ENCODE data around the gene RANBP1.
"Not testable (repeated sequence)": the region's sequence is repeated elsewhere in the genome, so short reads cannot be mapped to it uniquely, and the experiment has no call there.

The RANBP1 gene

DNA sequence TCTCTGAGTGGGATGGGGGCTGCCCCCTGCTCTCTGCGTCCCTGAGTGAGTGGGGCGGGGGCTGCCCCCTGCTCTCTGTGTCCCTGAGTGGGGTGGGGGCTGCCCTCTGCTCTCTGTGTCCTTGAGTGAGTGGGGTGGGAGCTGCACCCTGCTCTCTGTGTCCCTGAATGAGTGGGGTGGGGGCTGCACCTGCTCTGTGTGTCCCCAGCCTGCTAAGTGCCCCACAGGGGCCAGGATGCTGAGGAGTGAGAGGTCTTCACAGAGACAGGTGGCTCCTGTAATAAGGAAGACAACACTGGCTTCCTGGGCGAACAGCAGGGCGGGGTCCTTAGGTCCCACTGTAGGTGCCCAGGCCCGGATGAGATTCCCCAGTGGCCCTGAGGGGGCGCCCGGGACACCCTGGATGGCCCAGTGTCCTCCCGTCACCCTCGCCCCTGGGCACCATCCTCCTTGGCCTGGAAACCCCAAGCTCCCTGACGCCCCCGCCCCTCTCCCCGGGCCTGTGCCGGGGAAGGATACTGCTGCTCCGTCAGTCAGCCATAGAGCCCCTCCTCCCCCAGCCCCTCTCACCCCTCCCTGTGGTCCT lies 38.8 kb downstream of the RANBP1 start:
- no peak for DNase-seq (ENCODE audit: low spot score)

DNA sequence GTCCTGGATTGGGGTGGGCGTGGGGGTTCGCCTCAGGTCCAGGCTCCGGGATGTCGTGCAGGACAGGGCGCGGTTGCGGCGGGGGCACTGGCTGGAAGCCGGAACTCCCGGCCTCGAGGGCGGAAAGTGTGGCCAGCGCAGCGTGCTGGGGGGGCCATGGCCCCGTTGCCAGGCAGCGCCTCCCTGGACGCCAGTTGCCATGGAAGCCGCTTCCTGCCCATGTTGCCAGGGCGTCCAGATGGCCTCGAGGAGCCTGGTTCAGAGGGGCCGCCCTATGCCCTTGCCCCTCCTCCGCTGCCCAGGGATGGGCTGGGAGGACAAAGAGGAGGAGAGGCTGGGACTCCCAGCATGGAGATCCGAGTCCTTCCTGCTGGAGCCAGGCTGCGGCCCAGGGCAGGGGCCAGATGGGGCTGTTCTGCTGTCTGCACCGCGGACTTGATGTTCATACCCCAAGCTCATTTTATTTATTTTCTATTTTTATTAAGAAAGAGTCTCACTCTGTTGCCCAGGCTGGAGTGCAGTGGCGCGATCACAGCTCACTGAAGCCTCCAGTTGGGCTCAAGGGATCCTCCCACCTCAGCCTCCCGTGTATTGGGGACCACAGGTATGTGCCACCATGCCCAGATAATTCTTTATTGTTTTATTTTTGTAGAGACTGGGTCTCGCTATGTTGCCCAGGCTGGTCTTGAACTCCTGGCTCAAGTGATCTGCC lies 39.6 kb downstream of the RANBP1 start:
- no peak for DNase-seq (ENCODE audit: low spot score)

DNA sequence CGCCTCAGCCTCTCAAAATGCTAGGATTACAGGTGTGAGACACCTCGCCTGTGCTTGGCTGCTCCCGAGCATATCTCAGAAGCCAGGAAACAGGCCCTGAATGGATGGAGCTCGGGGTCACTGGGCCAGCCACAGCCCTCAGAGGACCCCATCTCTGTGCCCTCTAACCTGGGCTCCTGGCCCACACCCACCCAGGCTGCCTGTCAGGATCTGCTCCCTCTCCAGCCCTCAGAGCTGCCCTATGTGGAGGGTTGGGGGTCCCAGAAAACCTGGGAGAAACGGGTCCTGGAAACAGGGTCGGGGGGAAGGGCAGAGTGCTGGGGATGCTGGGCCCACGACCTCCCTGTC lies 40.1 kb downstream of the RANBP1 start:
- DNase-seq (ENCODE audit: low spot score), result no peak

DNA sequence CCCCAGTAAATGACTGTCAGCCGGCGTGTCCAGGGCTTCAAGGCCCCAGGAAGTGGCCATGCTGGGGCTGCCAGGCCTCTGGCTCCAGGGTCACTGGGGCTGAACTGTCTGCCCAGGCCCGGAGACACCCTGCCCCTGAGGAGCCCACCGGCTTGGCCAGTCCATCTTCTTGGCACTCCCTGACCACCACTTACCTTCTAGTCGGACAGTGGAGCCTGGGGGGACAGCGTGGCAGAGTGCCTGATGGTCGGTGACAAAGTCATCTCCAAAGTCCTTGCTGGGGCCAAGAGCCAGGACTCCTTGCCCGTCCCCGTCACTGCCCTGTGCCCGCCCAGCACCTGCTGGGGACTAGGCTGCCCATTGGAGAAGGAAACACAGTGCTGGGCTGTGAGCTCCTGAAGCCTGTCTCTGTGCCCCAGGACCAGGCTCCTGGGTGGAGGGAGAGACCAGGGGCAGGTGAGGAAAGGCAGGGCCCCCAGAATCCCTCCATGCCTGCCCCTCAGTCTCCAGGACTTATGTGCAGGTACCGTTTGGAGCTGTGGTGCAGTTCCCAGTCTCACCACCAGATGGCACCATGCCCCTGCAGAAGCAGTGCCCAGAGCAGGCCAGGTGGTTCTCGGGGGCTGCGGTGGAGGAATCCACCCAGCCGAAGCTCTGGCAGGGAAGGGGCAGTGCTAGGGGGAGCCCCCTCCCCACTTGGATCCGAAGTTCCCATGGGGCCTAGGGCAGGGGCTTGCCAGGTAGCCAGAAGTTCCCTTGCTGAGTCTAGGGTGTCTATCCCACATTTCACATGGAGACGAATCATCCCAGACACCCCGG lies 40.9 kb downstream of the RANBP1 start:
- peak; percentile 82 for DNase-seq (ENCODE audit: low spot score)

DNA sequence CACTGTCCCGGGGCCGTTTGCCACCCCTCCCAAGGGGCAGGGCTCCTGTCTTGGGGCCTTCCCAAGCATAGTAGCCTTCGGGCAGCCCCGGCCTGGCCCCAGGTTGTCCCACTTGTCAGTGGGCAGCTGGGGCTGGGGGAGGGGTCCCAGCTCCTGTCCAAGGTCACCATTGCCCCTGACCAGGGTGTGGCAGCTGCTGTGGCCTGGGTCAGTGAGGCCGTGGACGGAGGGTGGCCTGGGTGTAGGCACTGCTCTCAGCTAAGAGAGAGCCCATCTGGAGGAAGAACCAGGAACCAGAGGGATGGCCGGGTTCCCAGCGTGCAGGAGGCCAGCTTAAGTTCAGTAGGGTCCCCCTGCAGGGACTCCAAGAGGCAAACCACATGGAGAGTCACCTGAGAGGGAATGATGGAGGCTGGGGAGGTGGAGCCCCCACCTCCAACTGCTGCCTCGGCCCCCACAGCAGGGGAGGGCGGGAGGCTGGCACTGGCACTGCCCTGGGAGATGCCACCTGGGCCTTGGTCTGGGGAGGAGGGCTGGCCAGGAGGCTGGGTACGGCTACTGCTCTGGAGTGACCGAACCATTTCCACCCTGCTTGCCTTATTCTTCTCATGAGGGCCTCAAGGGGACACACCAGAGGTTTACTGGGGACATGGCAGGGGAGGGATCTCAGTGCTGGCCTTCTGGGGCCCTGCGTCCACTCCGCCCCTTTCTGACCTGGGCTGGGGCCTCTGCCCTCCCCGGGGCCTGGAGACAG lies 41.7 kb downstream of the RANBP1 start:
- DNase-seq (ENCODE audit: low spot score), result no peak

DNA sequence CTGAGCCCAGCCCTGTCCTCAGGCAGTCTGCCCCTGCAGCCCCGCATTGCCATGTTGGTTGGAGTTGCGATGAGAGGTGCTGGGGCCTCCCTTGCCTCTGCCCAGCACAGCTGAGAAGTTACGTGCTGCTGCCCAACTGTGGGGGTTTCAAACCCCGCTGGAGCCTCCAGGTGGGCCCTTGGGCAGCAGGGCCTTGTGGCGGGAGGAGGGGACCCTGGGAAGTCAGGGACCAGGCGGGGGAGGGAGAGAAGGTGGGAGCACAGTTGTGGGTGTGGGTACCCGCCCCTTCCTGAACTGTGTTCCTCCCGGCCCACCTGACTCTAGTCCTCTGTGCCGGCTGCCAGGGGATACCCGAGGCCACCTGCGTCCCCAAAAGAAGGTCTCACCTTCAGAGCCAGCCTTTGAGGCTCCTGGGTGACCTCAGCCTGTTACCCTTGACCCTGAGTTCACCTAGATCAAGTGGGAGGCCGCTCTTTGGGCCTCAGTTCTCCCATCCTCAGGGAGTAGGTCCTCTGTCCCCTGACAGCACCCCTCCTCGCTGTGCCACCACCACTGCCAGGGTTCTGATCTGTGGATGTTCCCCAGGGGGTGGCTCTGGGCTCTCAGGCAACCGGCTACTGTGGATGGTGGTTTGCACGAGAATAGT lies 42.6 kb downstream of the RANBP1 start:
- no peak for DNase-seq (ENCODE audit: low spot score)

DNA sequence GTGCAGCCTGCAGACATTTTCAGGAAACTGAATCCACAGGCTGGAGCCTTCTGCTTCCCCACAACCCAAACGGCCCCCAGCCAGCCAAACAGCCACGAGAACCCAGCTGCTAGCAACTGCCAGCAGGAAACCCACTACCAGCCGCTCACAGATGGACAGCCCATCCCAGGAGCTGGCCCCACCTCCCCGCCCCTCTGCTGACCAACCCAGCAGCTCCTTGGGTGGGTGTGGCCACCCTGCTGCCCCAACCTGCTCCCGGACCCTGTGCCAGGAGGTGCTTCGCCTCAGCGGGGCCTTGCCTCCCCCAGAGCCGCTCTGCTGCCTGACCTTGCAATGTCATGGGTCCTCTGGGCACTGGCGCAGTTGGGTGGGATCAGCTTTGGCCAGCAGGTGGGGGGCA lies 43.2 kb downstream of the RANBP1 start:
- DNase-seq (ENCODE audit: low spot score), result no peak

DNA sequence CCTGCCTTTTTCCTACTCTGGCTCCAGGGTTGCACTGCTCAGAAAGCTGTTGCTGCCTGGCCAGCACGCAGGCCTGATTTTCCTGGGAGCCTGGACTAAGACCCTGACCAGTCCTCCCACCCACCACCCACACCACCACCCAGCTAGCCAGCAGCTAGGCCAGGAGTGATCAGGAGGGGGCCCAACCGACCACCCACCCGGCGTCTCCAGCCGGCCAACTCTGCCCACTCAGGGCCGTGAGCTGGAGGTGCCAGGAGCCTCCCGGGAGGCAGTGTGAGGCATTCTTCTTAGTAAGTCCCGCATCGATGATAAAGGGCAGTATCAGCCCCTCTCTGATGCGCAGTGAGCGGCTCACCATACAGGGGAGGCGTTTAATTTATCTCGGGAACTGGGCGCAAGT lies 43.6 kb downstream of the RANBP1 start:
- DNase-seq (ENCODE audit: low spot score), result not testable (repeated sequence)

DNA sequence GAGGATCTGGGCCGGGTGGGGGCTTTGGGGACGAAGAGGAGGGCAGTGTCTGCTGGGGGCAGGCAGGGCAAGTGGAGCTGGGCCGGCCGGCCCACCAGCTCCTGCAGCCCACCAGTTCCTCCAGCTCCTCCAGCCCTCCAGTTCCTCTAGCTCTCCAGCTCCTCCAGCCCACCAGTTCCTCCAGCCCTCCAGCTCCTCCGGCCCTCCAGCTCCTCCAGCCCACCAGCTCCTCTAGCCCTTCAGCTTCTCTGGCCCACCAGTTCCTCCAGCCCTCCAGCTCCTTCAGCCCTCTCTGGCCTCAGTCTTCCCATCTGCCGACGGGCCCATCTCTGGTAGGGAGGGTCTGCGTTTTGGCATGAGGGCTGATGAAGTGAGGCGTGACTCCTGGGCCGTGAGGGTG lies 44.1 kb downstream of the RANBP1 start:
- DNase-seq (ENCODE audit: low spot score), result no peak

DNA sequence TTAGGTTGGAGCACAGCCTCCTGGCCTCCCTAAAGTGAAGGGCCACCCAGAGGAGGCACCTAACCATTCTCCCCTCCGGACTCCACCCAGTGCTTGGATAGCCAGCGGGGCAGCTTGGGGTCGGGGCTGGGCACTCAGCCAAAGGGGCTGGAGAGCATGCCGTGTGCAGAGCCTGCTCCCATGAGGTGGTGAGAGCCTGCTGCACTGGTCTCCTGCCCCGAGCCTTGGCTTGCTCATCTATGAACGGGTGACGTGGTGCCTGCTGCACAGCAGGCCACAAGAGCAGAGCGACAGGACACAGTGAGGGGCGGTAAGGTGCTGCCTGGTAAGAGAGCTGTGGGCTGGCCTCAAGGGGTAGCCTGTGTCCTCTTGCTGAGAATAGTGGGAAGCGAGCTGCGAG lies 49.0 kb downstream of the RANBP1 start:
- DNase-seq (ENCODE audit: low spot score), result no peak

DNA sequence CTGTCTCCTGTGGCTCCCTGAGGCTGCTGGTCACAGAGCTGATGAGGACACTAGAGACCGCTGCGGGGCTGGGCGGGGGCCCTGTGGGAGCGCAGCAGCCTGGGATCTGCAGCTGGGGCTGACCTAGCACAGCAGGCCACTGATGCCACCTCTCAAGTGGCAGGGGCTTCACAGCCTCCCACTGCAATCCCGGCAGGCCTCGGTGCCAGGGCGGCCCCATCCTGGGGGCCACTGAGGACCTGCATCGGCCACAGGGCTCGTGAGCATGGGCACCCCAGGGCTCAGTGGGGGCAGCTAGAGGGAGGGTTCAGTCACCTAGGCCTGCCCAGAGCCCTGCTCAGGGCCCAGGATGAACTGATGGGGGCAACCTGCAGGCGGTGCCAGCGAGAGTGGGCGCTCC lies 49.5 kb downstream of the RANBP1 start:
- DNase-seq (ENCODE audit: low spot score), result no peak

DNA sequence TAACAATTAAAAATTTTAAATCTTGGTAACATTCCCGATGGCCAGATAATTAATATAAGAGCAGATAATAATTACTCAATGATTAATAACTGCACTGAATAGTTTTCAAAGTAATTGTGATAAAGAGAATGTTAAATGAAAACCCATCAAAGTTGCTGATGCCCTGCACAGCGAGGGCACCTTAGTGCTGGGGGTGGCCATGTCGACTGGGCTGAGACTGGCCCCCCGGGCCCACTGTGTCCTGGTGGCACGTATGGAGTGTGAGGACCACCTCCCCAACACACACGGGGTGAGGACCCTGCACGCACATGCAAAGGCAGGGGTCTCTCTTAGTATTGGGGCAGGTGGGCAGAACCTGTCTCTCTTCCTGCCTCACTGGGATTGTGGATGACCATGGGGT lies 50.0 kb downstream of the RANBP1 start:
- DNase-seq (ENCODE audit: low spot score), result no peak

DNA sequence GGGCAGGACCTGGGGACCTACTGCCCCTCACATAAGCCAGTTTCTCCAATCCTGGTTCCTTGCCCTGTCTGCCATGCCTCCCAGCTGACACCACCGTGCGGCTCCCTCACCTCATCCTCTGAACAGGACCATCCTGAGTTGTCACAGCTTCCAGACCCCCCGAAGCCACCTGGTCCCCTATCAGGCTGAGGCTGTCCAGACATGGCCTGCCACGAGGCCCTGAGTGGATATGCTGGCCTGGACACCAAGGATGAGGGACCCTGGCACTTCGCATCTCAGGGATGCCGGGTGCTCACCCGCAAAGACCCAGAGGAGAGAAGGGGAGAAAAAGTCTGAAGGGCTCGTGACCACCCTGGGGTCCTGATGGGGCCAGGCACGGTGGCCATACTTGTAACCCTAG lies 50.8 kb downstream of the RANBP1 start:
- no peak for DNase-seq (ENCODE audit: low spot score)

DNA sequence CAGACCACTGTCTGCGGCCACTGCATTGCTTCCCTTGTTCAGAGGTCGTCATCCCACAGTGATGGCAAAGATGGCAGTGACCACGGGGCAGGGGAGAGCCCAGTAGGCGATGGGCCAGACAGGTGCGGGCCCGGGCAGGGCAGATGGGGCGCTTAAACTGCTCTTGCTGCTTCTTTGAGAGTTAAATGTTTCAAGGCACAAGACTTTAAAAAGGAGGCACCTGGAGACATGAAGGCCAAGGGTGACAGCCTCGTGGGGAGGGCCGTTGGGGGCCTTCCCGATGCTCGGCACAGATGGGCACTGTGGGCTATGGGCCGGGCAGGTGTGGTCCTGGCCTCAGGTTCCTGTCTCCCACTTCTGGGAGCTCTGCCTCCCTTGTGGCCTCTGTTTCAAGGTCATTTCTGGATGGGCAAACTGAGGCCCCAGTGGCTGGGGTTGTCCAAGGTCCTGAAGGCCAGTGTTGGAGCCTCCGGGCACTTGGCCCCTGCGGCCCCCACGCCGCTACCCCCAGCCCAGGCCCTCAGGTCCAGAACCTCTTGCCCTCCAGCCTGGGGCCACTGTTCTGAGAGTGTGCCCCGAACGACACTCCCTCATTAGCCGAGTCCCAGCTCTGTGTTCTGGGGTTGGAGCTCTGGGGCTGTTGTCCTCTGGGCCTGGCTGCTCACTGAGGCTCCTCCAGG lies 51.9 kb downstream of the RANBP1 start:
- DNase-seq (ENCODE audit: low spot score), result no peak

DNA sequence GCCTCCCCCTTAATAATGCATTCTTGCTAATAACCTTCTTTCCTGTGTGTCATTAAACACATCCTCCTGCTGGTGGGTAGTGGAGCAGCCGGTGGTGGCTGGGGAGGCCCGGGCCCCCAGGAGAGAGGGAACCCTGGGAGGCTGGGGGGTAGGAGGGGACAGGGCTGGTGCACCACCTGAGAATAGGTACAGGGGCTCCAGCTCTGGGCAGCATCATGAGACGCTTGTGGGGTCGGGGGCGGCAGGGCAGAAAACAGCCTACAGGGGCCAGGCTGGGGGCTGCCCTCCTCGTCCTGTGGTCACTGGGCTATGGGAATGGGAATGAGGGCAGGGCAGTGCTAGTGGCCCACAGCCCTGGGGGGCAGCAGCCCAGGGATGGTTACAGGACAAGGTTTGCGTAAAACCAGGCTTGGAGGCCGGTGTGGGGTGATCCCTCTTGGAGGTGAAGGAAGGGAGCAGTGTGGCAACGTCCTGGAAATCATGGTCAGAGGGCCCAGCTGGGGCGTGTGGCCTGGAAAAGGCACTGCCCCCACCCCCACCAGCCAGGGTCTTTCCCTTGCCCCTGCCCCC lies 53.4 kb downstream of the RANBP1 start:
- DNase-seq (ENCODE audit: low spot score), result no peak

DNA sequence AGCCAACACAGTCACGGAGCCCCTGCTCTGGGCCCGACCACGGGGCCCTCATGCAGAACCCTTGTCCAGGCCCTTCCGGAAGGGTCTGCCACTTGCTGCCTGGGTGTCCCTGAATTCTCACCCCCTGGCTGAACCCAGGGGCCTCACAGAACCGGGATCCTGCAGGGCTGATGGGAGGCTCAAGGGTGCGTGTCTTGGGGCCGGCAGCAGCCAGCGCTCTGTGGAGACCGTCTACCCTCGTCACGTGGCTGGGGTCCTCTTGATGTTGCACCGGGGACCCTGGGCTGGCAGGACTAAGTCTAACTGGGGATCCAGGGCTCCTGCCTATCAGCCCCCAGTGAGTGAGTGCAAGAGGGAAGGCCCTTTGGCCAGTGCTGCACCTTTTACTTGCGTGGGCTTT lies 54.3 kb downstream of the RANBP1 start:
- no peak for DNase-seq (ENCODE audit: low spot score)

DNA sequence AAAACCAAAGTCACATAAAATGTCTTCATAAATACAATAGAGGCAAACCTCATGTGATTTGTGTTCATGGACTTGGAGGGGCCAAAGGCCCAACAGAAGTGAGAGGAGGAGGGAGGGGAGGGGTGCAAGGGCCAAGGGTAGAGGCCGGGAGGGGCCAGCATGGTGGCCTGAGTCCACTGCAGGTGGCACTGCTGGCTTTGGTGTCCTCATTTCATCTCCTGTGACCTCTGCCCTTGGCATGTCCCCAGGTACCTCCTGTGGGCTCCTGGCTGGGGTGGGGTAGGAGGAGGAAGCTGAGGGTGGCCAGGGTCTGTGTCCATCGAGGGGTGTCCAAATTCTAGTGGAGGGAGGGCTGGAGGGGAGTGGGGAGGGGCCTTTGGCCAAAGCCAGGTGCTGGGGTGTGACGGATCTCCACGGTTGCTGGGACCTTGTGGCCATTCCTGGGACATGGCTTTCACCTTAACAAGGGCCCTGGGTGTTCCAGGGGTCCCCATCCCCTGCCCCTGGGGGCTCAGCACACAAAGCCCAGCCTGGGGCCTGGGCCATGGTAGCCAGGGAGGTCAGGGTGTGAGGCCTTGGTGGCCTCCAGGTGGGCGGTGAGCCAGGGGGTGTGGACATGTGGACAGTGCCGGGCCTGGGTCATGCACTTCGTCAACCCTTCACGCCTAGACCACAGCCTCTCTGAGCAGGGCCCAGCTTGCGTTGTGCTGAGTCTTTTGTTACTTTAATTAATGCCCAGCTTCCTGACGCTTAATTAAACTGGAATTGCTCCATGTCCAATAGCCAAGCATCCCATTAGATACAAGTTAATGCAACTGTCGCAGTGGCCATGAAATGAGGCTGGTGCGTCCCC lies 55.6 kb downstream of the RANBP1 start:
- no peak for DNase-seq (ENCODE audit: low spot score)

DNA sequence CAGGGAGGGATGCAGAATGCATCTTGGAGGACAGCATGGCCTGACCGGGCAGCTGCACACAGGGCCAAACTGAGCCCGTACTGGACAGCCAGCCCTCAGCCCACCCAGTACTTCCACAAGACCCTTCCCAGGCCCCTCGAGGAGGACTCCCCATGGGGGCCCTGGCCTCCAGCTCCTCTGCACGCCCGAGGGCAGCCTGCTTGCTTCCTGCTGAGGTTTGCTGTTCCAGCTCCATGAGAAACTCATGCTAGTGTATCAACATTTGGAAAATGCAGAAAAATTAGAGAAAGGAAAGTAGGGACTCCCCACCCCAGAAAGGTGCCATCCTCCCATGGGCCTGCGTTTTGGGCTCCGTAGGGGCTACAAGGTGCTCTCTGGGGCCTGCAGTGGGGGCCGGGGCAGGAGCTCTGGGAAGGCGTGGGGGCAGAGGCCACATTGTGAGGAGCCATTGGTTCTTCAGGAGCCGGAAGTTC lies 56.3 kb downstream of the RANBP1 start:
- DNase-seq (ENCODE audit: low spot score), result no peak

DNA sequence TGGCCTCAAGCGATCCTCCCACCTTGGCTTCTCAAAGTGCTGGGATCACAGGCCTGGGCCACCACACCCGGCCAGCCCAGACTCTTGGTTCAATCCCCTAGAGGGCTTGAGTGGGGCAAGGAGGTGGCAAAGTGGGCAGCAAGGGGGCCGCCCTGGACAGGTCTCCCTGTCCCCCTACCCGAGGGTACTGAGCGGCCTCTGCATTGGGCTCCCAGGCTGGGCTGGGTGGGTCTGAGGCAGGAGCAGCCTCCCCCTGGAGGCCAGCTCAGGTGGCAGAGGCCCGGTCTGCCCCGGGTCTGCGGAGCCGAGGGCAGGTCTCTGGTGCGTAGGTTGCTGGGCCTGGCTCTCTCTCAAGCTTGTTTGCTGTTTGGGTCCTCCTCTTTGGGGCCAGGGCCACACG lies 57.3 kb downstream of the RANBP1 start:
- DNase-seq (ENCODE audit: low spot score), result no peak

DNA sequence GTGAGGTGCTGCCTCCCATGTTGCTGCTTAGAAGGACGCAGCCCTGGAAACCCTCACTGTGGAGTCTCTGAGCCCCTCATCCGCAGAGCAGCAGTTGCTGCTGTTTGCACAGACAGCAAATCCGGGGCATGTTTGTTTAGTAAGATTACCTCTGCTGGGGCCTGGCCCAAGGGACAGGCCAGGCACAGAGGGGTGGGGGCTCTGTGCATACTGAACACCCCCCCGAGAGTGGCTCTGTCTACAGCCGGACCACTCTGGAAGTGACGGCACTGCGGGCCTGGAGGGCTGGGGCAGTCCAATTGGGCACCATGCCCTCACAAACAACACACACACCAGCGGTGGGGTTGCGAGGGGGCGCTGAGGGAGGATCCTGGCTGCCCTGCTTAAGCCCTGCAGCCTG lies 57.9 kb downstream of the RANBP1 start:
- DNase-seq (ENCODE audit: low spot score), result no peak

Measured in activated CD4-positive, alpha-beta T cell treated with anti-CD3 and anti-CD28 coated beads, Interleukin-2, Interleukin-4, amounts not matched to agents 100 ng/mL and 50 ng/mL, durations not matched to agents 16 hours and 8 hours (primary cell).